Measurements from ENCODE around the gene COL23A1. TPM values are rescaled to one million over a fixed set of nuclear protein-coding genes. Genes with fewer than 3 reads are reported as not detected.

COL23A1 gene
- total RNA-seq, 1 experiment from 2014 or later = 1.2 TPM

- in situ Hi-C loops (cut with HindIII; ENCODE audit: low pct_unique_long_range_greater_than_20kb, low sequenced_read_pairs) = no loop called here
- DNase-seq (ENCODE audit: low read depth) = no peak
These were observed 205.2 kb downstream of the COL23A1 start for GRCh38 chr5:178384816-178385495.

GRCh38 chr5:178383919-178384815 lies 206.0 kb downstream of the COL23A1 start:
- DNase-seq (ENCODE audit: low read depth) = no peak
- in situ Hi-C loops (cut with HindIII; ENCODE audit: low pct_unique_long_range_greater_than_20kb, low sequenced_read_pairs) = no loop called here

- no peak for DNase-seq (ENCODE audit: low read depth)
- in situ Hi-C loops (cut with HindIII; ENCODE audit: low pct_unique_long_range_greater_than_20kb, low sequenced_read_pairs) = no loop called here
These were observed 206.8 kb downstream of the COL23A1 start for GRCh38 chr5:178383301-178383918.

- DNase-seq (ENCODE audit: low read depth) = no peak
- in situ Hi-C loops (cut with HindIII; ENCODE audit: low pct_unique_long_range_greater_than_20kb, low sequenced_read_pairs) = no loop called here
These were observed 207.4 kb downstream of the COL23A1 start for GRCh38 chr5:178382754-178383164.

GRCh38 chr5:178381921-178382695 lies 208.1 kb downstream of the COL23A1 start:
- no peak for DNase-seq (ENCODE audit: low read depth)
- in situ Hi-C loops (cut with HindIII; ENCODE audit: low pct_unique_long_range_greater_than_20kb, low sequenced_read_pairs) = no loop called here

- in situ Hi-C loops (cut with HindIII; ENCODE audit: low pct_unique_long_range_greater_than_20kb, low sequenced_read_pairs) = no loop called here
- no peak for DNase-seq (ENCODE audit: low read depth)
These were observed 209.0 kb downstream of the COL23A1 start for GRCh38 chr5:178381206-178381605.

GRCh38 chr5:178380541-178381074 lies 209.6 kb downstream of the COL23A1 start:
- DNase-seq (ENCODE audit: low read depth) = no peak
- in situ Hi-C loops (cut with HindIII; ENCODE audit: low pct_unique_long_range_greater_than_20kb, low sequenced_read_pairs) = no loop called here

- no peak for DNase-seq (ENCODE audit: low read depth)
- in situ Hi-C loops (cut with HindIII; ENCODE audit: low pct_unique_long_range_greater_than_20kb, low sequenced_read_pairs) = no loop called here
These were observed 210.1 kb downstream of the COL23A1 start for GRCh38 chr5:178380086-178380485.

- no peak for DNase-seq (ENCODE audit: low read depth)
- in situ Hi-C loops (cut with HindIII; ENCODE audit: low pct_unique_long_range_greater_than_20kb, low sequenced_read_pairs) = no loop called here
These were observed 211.4 kb downstream of the COL23A1 start for GRCh38 chr5:178378527-178379484.

- in situ Hi-C loops (cut with HindIII; ENCODE audit: low pct_unique_long_range_greater_than_20kb, low sequenced_read_pairs) = no loop called here
- DNase-seq (ENCODE audit: low read depth) = no peak
These were observed 212.5 kb downstream of the COL23A1 start for GRCh38 chr5:178377583-178378270.

- in situ Hi-C loops (cut with HindIII; ENCODE audit: low pct_unique_long_range_greater_than_20kb, low sequenced_read_pairs) = no loop called here
- no peak for DNase-seq (ENCODE audit: low read depth)
These were observed 213.1 kb downstream of the COL23A1 start for GRCh38 chr5:178376921-178377582.

- in situ Hi-C loops (cut with HindIII; ENCODE audit: low pct_unique_long_range_greater_than_20kb, low sequenced_read_pairs) = no loop called here
These were observed 214.8 kb downstream of the COL23A1 start for GRCh38 chr5:178375348-178375747.

GRCh38 chr5:178373711-178374110 lies 216.5 kb downstream of the COL23A1 start:
- in situ Hi-C loops (cut with HindIII; ENCODE audit: low pct_unique_long_range_greater_than_20kb, low sequenced_read_pairs) = no loop called here
- no peak for DNase-seq (ENCODE audit: low read depth)

More at GRCh38 chr5:178375348-178375747, 214.8 kb downstream of the COL23A1 start:
- no peak for DNase-seq (ENCODE audit: low read depth)

GRCh38 chr5:178372142-178372571 lies 218.0 kb downstream of the COL23A1 start:
- no peak for DNase-seq (ENCODE audit: low read depth)
- in situ Hi-C loops (cut with HindIII; ENCODE audit: low pct_unique_long_range_greater_than_20kb, low sequenced_read_pairs) = no loop called here

GRCh38 chr5:178371362-178372111 lies 218.7 kb downstream of the COL23A1 start:
- in situ Hi-C loops (cut with HindIII; ENCODE audit: low pct_unique_long_range_greater_than_20kb, low sequenced_read_pairs) = no loop called here
- DNase-seq (ENCODE audit: low read depth) = no peak
